Putamen (tissue), 1 donor: Measurements from ENCODE around the gene MAD2L1.

Experiments
- DNase-seq: peaks from one replicate; pipeline ENCODE4 v3.0.0-alpha.2; 2016; ENCODE audit warnings: low spot score

The MAD2L1 gene

DNA sequence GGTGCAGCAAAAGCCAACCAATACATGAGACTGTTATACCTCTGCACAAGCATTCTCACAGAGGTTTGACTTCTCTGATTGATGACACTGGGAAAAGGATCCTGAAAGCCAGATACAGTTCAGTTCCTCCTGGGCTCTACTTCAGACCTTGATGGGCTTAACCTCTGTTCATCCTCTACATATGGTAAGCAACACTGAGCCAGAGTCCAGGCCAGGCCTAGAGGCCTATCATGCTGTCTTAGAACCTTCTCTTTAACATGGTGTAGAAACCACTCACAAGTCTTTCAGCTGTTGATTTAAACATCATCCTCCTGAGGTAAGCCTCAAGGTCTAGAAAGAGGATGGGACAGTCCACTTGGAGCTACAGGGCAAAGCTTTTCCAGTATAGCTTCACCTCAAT lies 9.2 kb downstream of the MAD2L1 start:
- DNase-seq: no peak

DNA sequence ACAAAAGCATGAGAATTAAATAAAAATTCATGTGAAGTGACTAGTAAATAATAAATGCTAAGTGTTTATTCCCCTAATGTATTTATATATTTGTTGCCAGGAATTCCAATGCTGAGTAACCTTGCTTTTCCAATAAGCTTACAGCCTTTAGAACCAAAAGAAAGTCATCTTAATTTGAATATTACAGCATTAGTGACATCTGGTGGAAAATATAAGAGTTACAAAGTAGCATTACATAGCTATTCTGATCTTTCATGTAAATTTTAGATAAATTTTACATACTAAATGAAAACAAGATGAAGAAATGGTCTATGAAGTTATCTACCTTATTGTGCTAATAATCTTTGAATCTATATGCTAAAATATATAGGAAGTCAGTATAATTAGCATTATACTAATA lies 10.4 kb downstream of the MAD2L1 start:
- DNase-seq: no peak

GRCh38 chr4:120055795-120056194 lies 10.9 kb downstream of the MAD2L1 start:
- no peak for DNase-seq

GRCh38 chr4:120055162-120055561 lies 11.5 kb downstream of the MAD2L1 start:
- no peak for DNase-seq

DNA sequence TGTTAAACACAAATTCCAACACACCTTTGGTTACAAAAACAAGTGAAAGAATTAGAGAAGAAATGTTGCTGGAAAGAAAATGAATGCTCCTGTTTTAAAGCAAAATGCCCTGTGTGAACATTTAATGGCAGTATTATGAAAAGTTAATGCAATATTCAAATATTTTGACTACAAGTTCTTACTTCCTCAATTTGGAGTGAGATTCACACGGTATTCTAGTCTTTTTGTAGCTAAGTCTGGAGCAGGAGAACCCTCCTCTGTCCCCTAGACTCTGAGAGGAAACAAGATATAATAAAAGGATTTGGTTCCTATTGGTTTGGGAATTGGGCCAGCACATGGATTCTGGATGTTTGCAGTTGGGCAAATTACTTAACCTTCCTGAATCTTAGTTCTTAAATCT lies 12.7 kb downstream of the MAD2L1 start:
- no peak for DNase-seq

DNA sequence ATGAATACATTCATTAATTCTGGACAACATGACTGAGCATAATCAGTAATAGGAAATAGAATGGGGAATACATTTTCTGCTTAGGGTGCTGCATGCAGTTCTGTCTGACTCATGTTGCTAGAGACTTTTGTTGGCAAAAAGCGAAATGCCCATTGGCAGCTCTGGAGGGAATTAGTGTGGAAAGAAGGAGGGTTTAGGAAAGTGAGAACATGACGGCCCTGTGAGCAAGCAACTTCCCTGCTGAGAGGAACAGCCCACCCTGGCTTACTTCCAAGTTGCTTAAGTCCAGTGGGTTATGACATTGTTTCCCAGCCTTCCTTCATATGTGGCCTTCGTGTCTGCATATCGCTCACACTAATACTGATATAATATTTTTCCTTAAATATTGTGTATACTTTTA lies 13.8 kb downstream of the MAD2L1 start:
- no peak for DNase-seq

GRCh38 chr4:120051253-120051652 lies 15.4 kb downstream of the MAD2L1 start:
- no peak for DNase-seq

DNA sequence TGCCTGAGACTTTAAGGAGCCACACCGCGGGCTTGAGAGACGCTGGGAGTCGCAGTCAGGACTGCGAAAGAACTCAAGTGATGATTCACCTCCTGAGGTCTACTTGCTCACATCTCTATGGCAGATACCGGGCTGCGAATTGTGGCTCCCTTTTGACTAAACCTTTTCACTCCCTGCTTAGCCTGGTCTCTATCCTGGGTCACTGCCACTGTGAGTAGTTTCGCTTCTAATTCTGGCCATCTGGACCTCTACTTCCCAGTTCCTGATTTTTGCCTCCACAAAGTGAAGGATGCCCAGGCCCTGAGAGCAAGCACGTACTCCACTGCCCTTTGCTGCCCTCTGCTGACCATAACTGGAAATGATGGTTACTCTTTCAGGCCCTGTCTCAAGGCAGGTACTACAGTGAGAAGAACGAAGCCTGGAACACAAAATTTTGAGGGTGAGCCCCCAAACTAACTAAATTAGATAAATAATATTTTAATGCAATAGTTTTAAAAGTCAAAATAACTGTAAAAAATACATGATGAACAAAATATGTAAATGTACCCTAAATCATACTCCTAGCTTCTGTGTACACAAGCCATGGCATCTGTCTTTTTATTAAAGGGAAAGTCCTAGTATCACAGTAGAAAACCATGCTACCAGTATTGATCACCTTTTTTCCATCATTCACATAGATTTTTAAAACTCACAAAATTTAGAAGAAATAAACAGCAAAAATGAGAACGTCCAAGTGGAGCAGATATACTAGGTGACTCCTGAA lies 16.7 kb downstream of the MAD2L1 start:
- peak; percentile 70 for DNase-seq

- DNase-seq: no peak
Measured at GRCh38 chr4:120043828-120044227, 22.8 kb downstream of the MAD2L1 start.

DNA sequence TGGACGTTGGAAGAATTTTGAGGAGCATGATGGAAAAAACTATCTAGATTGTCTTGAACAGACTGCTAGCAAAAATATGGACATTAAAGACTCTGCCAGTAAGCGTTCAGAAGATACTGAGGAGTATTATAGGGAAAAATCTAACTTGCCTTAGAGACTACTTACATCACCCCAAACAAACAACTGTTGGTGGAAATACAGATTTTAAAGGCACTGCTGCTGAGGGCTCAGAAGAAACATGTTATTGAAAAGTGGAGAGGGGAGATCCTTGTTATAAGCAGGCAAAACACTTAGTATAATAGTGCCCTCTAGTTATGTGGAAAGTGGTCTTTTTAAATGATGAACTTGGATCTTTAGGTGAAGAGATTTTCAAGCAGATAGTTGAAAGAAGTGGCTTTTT lies 29.2 kb downstream of the MAD2L1 start:
- DNase-seq: no peak

- DNase-seq: no peak
Measured at GRCh38 chr4:120034913-120035312, 31.7 kb downstream of the MAD2L1 start.

- no peak for DNase-seq
Measured at GRCh38 chr4:120026853-120027252, 39.8 kb downstream of the MAD2L1 start.

DNA sequence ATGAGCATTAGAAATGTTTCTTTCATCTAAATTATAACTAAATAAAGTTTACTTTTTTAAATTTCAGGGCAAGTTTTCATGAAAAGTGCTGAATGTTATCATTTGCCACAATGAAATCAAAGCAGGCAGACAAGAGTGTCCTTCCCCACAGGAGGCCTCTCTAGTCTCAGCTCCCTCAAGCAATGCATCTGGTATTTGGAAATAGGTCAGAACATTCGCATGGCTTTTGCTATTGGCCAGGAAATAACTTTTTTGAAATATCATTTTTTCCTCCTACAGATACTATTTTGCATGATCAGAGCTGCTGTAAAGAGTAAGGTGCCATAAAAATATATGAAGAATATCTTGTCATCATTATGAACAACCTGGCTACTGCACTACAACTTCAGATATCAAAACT lies 41.1 kb downstream of the MAD2L1 start:
- no peak for DNase-seq

- DNase-seq: no peak
Measured at GRCh38 chr4:120018786-120019185, 47.9 kb downstream of the MAD2L1 start.

DNA sequence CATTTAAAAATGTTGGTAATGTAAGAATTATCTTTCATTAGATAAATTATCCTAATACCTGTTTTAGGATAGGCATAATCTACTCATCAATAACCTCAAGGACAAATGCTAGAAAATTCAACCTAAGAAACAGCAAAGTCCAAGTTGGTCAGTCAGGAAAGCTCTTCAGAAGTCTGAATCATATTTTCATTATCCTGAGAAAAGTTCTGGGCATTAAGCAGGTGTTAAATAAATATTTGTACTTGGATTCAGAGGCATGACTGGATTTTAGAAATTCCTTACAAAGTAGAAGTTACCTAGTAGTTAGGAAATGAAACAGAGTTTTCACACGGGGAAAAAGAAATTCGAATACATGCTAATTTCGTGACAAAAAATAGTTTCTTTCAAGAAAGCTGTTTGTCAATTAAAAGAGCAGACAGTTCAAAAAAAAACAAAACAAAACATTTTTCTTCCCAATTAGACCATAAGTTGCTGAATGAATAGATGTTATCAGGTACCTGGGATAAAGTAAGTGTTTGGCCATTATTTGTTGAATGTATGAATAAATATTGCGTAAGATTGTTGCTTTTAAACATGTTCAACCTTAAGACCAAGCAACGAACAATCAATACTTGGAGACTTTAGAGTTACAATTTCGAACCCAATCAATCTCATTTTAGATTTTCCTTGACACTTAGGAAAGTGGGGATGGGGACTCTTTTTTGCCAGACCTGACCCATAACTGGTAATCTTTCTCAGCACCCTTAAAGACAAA lies 48.5 kb downstream of the MAD2L1 start:
- DNase-seq: no peak

GRCh38 chr4:120011725-120012124 lies 54.9 kb downstream of the MAD2L1 start:
- DNase-seq: no peak

GRCh38 chr4:120010646-120011045 lies 56.0 kb downstream of the MAD2L1 start:
- DNase-seq: no peak

DNA sequence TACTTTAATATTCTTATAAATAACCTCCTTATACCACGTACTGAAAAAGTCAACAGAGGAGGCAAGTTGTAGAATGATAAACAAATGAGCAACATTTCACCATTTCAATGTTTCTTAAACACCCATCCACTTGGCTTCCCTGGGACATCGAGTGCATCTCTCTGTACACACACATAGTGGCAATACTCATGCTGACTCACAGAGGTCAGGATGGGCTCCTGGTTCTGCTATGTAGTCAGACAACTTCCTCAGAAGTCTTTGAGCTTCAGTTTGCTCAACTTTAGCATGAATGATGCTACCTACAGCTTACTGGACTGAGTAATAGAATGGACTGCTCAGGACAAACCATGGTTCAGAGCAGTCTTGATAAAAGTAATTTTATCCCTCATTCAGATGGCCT lies 56.9 kb downstream of the MAD2L1 start:
- DNase-seq: no peak

DNA sequence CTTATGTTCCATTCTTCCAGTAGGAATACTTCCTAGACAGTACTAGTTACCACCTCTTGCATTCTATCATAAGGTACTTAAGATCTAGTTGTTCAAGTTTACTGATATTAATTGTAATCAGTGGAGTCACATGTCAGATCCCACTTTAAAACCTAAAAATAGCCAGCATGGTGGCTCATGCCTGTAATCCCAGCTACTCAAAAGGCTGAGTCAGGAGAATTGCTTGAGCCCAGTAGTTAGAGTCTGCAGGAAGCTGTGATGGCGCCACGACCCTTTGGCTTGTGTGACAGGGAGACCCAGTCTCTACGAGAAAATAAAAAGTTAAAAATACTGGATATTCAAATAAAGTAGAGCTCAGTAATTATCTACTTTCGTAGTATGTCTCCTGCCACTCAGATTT lies 57.7 kb downstream of the MAD2L1 start:
- DNase-seq: no peak

DNA sequence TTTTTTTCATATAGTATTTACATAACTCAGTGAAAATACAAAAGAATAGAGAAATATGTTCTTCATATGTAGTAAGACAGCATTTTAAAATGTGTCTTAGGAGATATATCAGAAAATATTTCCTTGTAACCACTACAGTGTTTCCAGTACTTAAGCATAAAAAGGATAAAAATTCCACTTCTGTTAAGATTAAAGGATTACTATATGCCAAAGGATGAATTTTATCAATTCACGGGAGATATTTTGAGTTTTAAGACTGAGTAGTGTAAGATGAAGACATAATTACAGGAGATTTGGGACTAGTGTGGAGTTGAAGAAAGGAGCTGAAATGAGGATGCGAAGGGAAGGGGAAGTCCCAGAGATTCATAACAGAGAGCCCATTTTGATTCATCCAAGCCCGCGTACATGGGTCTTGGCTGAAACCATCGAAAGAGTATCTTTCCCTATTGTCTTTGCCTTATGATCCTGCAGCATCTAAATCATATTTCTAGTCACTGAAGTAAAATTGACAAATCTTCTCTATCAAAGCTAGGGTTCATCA lies 58.7 kb downstream of the MAD2L1 start:
- DNase-seq: no peak

- DNase-seq: peak; percentile 21
Measured at GRCh38 chr4:120007191-120007871, 59.3 kb downstream of the MAD2L1 start.
